Activated CD4-positive, alpha-beta T cell treated with anti-CD3 and anti-CD28 coated beads for 1 hour (primary cell): ENCODE data around the gene ZNF830.
"Not testable (repeated sequence)": the region's sequence is repeated elsewhere in the genome, so short reads cannot be mapped to it uniquely, and the experiment has no call there.

Source experiments
- DNase-seq: peaks from one replicate; pipeline ENCODE4 v3.0.0-alpha.2; 2020

The ZNF830 gene, protein sequence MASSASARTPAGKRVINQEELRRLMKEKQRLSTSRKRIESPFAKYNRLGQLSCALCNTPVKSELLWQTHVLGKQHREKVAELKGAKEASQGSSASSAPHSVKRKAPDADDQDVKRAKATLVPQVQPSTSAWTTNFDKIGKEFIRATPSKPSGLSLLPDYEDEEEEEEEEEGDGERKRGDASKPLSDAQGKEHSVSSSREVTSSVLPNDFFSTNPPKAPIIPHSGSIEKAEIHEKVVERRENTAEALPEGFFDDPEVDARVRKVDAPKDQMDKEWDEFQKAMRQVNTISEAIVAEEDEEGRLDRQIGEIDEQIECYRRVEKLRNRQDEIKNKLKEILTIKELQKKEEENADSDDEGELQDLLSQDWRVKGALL

GRCh38 chr17:34961093-34961911 lies at the start of gene ZNF830, which contains the start of gene CCT6B:
Gene ZNF830, plus strand, starts transcription at chr17:34961540. Its CDS starts 27 bp downstream, at chr17:34961567.
Gene CCT6B, minus strand, starts transcription at chr17:34961460. Its CDS starts 67 bp downstream, at chr17:34961393.
- DNase-seq, result peak; percentile 84

DNA sequence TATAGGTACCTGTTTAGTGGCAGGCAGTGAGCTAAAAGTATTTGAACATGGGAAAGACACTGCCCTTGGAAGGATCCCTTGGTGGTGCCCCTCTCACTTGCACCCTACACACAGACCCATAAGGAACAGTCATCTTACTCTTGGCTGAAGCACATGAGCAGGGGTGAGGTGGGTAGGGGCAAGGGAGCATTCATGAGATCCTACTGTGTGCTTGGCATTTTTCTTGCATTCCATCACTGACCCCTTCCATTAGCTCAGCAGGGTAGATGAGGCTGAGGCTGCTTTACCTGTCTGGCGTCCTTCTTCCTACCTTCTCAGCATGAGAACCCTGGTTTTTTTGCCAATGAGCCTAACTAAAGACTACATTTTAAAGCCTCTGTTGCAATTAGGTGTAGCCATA lies 48.3 kb upstream of the ZNF830 start:
- no peak for DNase-seq

DNA sequence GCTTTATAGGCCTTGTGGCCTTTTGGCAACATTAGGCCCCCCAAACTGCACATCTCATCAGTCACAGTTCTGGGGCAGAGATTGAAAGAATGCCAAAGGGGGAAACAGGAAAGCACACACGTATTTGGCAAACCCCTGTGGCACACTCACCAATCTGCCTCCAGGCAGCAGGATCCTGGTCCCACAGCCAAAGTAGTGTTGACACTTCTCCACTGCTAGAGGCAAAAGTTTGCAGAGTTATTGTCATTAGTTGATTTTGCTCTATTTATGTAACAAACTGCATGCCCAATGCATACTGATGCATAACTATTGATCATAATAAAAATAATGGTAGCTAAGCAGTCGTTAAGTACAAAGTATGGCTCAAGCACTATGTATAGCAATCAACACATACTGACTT lies 45.2 kb upstream of the ZNF830 start:
- no peak for DNase-seq

- no peak for DNase-seq
Measured at GRCh38 chr17:34917381-34917780, 44.0 kb upstream of the ZNF830 start.

- DNase-seq, result no peak
Measured at GRCh38 chr17:34920676-34921075, 40.7 kb upstream of the ZNF830 start.

- DNase-seq, result no peak
Measured at GRCh38 chr17:34926661-34927060, 34.7 kb upstream of the ZNF830 start.

- DNase-seq, result no peak
Measured at GRCh38 chr17:34930283-34930682, 31.1 kb upstream of the ZNF830 start.

- not testable (repeated sequence) for DNase-seq
Measured at GRCh38 chr17:34950780-34951179, 10.6 kb upstream of the ZNF830 start.

- DNase-seq, result no peak
Measured at GRCh38 chr17:34958438-34958837, 2.9 kb upstream of the ZNF830 start.

GRCh38 chr17:34974179-34974578 lies 12.8 kb downstream of the ZNF830 start:
- no peak for DNase-seq

GRCh38 chr17:34974794-34975785 lies 13.8 kb downstream of the ZNF830 start:
- no peak for DNase-seq

- no peak for DNase-seq
Measured at GRCh38 chr17:34979153-34979552, 17.8 kb downstream of the ZNF830 start.

GRCh38 chr17:34979650-34980352 lies 18.5 kb downstream of the ZNF830 start:
- DNase-seq, result no peak

- peak; percentile 90 for DNase-seq
Measured at GRCh38 chr17:34980353-34980680, 19.0 kb downstream of the ZNF830 start, which contains the start of gene LIG3. Gene LIG3, plus strand, starts transcription at chr17:34980512. Its CDS starts 2,494 bp downstream, at chr17:34983006.

- peak; percentile 56 for DNase-seq
Measured at GRCh38 chr17:34980681-34981537, 19.6 kb downstream of the ZNF830 start.

DNA sequence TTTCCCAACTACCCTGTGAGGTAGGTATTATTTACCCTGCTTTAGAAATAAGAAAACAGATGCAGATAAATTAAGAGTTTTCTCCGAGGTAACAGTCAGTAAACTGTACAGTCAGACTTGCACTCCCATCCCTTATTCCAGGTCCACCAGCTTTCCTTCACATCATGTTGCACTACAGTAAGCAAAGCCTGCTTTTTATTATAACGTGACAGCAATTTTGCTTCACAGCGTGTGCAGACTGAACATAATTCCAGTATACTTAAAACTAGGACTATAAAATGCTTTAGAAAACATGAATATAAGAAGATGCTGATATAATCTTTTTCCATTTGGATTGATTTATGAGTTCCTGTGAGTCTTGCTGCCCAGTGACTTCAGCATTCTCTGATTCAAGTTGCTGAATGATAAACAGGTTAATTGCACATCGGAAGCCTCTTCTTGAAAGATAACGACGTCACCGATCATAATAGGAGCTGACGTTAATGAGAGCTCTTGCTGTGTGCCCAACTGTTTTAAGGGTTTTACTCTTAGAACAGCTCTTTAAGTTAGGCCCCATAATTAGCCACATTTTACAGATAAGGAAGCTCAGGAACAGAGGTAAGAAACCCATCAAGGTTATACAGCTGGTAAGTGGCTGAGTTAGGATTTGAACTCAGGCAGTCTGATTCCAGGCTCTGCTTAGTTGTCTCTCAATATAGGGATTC lies 20.4 kb downstream of the ZNF830 start:
- DNase-seq, result no peak

DNA sequence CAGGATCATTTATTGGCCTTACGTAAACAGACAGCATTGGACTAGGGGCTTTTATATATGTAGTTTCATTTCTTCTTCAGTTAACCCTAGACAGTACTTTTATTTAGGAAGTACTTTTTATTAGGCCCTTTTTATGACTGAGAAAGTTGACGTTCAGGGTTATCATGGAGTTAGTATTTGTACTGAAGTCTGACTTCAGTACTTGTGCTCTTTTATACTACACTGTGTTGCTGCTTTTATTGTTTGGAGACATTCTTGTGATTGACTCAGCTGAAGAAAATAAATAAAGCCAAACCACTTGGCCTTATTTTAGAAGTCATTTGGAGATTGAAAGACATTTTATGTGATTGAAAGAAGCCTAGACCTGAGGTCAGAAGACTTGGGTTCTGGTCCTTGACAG lies 25.9 kb downstream of the ZNF830 start:
- no peak for DNase-seq

GRCh38 chr17:34988644-34989043 lies 27.3 kb downstream of the ZNF830 start:
- no peak for DNase-seq

DNA sequence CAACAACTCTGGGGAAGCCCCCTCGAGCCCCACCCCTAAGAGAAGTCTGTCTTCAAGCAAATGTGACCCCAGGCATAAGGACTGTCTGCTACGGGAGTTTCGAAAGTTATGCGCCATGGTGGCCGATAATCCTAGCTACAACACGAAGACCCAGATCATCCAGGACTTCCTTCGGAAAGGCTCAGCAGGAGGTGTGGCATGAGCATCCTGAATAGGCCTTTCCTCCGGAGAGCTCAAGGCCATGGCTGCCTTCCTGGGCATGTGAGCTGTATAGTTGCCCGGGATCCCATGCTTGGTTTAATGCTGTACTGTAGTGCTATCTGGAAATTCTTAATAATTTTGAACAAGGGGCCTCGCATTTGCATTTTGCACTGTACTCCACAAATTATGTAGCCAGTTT lies 28.1 kb downstream of the ZNF830 start:
- DNase-seq, result no peak

DNA sequence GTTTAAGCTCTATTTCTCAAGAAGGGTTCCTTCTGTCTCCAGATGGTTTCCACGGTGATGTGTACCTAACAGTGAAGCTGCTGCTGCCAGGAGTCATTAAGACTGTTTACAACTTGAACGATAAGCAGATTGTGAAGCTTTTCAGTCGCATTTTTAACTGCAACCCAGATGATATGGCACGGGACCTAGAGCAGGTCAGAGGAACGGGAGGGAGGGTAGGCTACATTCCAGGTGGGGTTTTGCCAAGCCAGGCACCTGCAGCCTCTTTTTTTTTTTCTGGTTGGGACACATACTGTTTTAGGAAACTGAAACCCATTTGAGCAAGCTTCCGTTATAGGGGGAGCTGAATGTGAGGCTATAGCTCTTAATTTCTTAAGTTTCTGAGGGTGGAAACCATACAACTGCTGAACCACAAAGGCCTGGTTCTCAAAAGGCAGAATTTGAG lies 29.6 kb downstream of the ZNF830 start:
- no peak for DNase-seq
